Endodermal cell (in vitro differentiated cells): ENCODE results near the gene NCKAP5. TPM values are rescaled to one million over a fixed set of nuclear protein-coding genes. Genes with fewer than 3 reads are reported as not detected.

Experiments
- DNase-seq: peaks from one replicate; pipeline ENCODE4 v3.0.0-alpha.2; 2017
- H3K27ac ChIP-seq: 2 replicates; pipeline ENCODE4 v1.5.1; 2013; ENCODE audit warnings: mild to moderate bottlenecking, low read depth, low read length, moderate library complexity
- H3K27me3 ChIP-seq: 2 replicates; pipeline ENCODE4 v1.6.1; 2013; ENCODE audit warnings: mild to moderate bottlenecking, low read length, moderate library complexity; ENCODE audit not compliant: insufficient read depth, control insufficient read depth, poor library complexity, severe bottlenecking
- H3K36me3 ChIP-seq: 2 replicates; pipeline ENCODE4 v1.7.0; 2013; ENCODE audit warnings: mild to moderate bottlenecking, low read length, moderate library complexity; ENCODE audit not compliant: control insufficient read depth, insufficient read depth
- H3K4me1 ChIP-seq: one replicate; pipeline ENCODE4 v1.7.0; 2013; ENCODE audit warnings: low read length; ENCODE audit not compliant: control insufficient read depth, insufficient read depth
- H3K4me3 ChIP-seq: 2 replicates; pipeline ENCODE4 v1.5.1; 2013; ENCODE audit warnings: mild to moderate bottlenecking, low read length, moderate library complexity
- H3K9ac ChIP-seq: 2 replicates; pipeline ENCODE4 v1.6.1; 2013; ENCODE audit warnings: mild to moderate bottlenecking, low read length, moderate library complexity; ENCODE audit not compliant: poor library complexity, severe bottlenecking; ENCODE audit errors: extremely low read depth
- H3K9me3 ChIP-seq: 2 replicates; pipeline ENCODE4 v1.6.1; 2013; ENCODE audit warnings: mild to moderate bottlenecking, low read length, moderate library complexity; ENCODE audit not compliant: control insufficient read depth
- H3K27ac Mint-ChIP-seq: 2 replicates; pipeline ENCODE4 v1.8.0; 2020; ENCODE audit warnings: mixed read lengths
- H3K27me3 Mint-ChIP-seq: 2 replicates; pipeline ENCODE4 v1.8.0; 2021; ENCODE audit warnings: mild to moderate bottlenecking, mixed read lengths; ENCODE audit not compliant: insufficient read depth
- H3K36me3 Mint-ChIP-seq: 2 replicates; pipeline ENCODE4 v1.8.0; 2020; ENCODE audit warnings: low read depth, mixed read lengths
- H3K4me1 Mint-ChIP-seq: 2 replicates; pipeline ENCODE4 v1.8.0; 2020; ENCODE audit warnings: mixed read lengths
- H3K4me3 Mint-ChIP-seq: 2 replicates; pipeline ENCODE4 v1.8.0; 2020; ENCODE audit warnings: mild to moderate bottlenecking, moderate library complexity, mixed read lengths
- H3K9me3 Mint-ChIP-seq: 2 replicates; pipeline ENCODE4 v1.8.0; 2020; ENCODE audit warnings: mild to moderate bottlenecking, mixed read lengths
- CTCF ChIP-seq: fragments of 200-600 bp; sonication (generic); conservative IDR thresholded peaks from 2 replicates; pipeline ENCODE4 v1.5.0; 2021; ENCODE audit warnings: antibody characterized with exemption, mild to moderate bottlenecking
- WGBS, 2 experiments: methylation state at CpG; one replicate each; pipeline versions ENCODE4 v1.1.5 to v1.1.7; 2013; ENCODE audit warnings: missing lambda C conversion rate in 2 of 2, mixed read lengths in 1 of 2; ENCODE audit not compliant: insufficient coverage in 1 of 2, insufficient read length in 1 of 2; 5-methylcytosine and 5-hydroxymethylcytosine counted together
- total RNA-seq, 2 donors: library from RNA; stranded (reverse); fragmentation: NEBNext Ultra II Directional in 1 of 2; extraction: Animal tissue kit (Norgen Biotek cat#: 25700) in 1 of 2; gene quantifications; 2 replicates in 1 of 2; 3 replicates in 1 of 2; pipeline ENCODE4 v1.2.1, GENCODE V29; 2021

Gene NCKAP5
- total RNA-seq, 2 donors from 2014 or later: 0.58 to 0.92 TPM

GRCh38 chr2:133193544-133194361, 374.5 kb downstream of the NCKAP5 start:
- no peak for DNase-seq
- no peak overlapping the region for H3K27ac ChIP-seq
- peaks cover 22% of the 10 kb centered on the region for H3K9me3 Mint-ChIP-seq
- 89 to 100% methylated on average over 2 to 7 of the region's 7 CpGs for WGBS, 2 experiments
- H3K4me3 Mint-ChIP-seq: no peak overlapping the region
- no peak overlapping the region for H3K9ac ChIP-seq
- H3K9me3 ChIP-seq: no peaks in the 10 kb centered on the region
- no peak for TF ChIP-seq CTCF
- no peaks in the 10 kb centered on the region for H3K36me3 ChIP-seq
- H3K4me3 ChIP-seq: no peak overlapping the region
- peaks cover 3% of the 10 kb centered on the region for H3K27me3 Mint-ChIP-seq
- H3K36me3 Mint-ChIP-seq: no peaks in the 10 kb centered on the region
- no peaks in the 10 kb centered on the region for H3K27me3 ChIP-seq
- H3K4me1 Mint-ChIP-seq: no peaks in the 10 kb centered on the region
- H3K4me1 ChIP-seq: no peaks in the 10 kb centered on the region
- H3K27ac Mint-ChIP-seq: no peak overlapping the region

GRCh38 chr2:133192028-133192427, 376.2 kb downstream of the NCKAP5 start:
- Mint-ChIP-seq H3K27ac (no peak overlapping the region), H3K27me3 (peaks cover 5% of the 10 kb centered on the region), H3K36me3 (no peaks in the 10 kb centered on the region), H3K4me1 (no peaks in the 10 kb centered on the region), H3K9me3 (peaks cover 22% of the 10 kb centered on the region), H3K4me3 (no peak overlapping the region)
- peak; percentile 51 for TF ChIP-seq CTCF
- H3K4me3 ChIP-seq: no peak overlapping the region
- H3K36me3 ChIP-seq: no peaks in the 10 kb centered on the region
- no peaks in the 10 kb centered on the region for H3K4me1 ChIP-seq
- no peak overlapping the region for H3K27ac ChIP-seq
- H3K9ac ChIP-seq: no peak overlapping the region
- H3K9me3 ChIP-seq: no peaks in the 10 kb centered on the region
- 98% methylated on average over 3 of the region's 3 CpGs; no CpG with 5 or more reads in 1 of the 2 experiments for WGBS, 2 experiments
- H3K27me3 ChIP-seq: no peaks in the 10 kb centered on the region
- DNase-seq: no peak

GRCh38 chr2:133177196-133177595, 391.1 kb downstream of the NCKAP5 start:
- no peak for TF ChIP-seq CTCF
- no peaks in the 10 kb centered on the region for H3K4me1 ChIP-seq
- H3K27me3 ChIP-seq: no peaks in the 10 kb centered on the region
- no peak overlapping the region for H3K27ac Mint-ChIP-seq
- no peaks in the 10 kb centered on the region for H3K36me3 ChIP-seq
- no peak overlapping the region for H3K9ac ChIP-seq
- H3K4me3 Mint-ChIP-seq: no peak overlapping the region
- no peaks in the 10 kb centered on the region for H3K9me3 ChIP-seq
- H3K4me3 ChIP-seq: no peak overlapping the region
- H3K27ac ChIP-seq: no peak overlapping the region
- H3K36me3 Mint-ChIP-seq: no peaks in the 10 kb centered on the region
- H3K4me1 Mint-ChIP-seq: no peaks in the 10 kb centered on the region
- DNase-seq: no peak
- WGBS, 2 experiments: 89% methylated on average over 4 of the region's 4 CpGs; no CpG with 5 or more reads in 1 of the 2 experiments
- H3K27me3 Mint-ChIP-seq: no peaks in the 10 kb centered on the region
- H3K9me3 Mint-ChIP-seq: no peaks in the 10 kb centered on the region
